ENCODE results near the gene DCP1B. TPM values are rescaled to one million over a fixed set of nuclear protein-coding genes. Genes with fewer than 3 reads are reported as not detected.

The DCP1B gene
- polyA plus RNA-seq, 10 donors = 9.1 to 14.6 (median 12.1) TPM

GRCh38 chr12:2018391-2018790, 14.1 kb upstream of the DCP1B start:
- no peak for DNase-seq

DNA sequence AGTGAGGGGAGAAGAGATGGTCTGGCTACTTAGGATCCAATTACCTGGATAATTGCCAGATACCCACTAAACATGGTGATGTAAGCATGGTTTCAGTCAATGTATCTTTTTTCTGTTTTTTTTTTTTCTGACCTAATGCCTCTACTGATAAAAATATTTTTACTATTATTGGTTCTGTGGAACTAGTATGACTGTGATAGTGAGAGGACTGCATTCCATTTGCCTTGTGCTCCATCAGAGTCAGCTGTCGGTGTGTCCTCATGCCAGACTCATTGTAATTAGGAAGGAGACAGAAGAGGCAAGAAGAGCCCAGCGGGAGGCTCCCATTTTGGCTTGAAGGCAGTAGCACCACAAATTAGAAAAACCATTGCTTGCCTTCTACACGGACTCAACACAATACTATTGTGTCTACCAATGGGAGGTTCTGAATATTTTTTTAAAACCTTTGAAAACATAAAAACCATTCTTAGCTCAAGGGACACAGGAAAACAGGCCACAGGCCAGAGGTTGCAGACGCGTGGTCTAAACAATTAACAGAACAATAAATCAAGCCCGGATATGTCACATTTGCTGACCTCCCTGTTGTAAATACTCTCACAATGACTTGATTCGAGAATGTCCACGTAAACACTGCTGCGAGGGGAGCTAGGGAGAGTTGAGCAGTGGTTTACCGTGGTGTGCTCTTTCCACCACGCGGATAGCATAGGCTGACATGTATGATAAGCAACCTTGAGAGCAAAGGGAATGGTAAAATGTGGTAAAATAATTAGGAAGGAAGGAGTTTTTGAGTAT, 13.5 kb upstream of the DCP1B start:
- peak in 1 of 3 donors; percentile 7 for DNase-seq

DNA sequence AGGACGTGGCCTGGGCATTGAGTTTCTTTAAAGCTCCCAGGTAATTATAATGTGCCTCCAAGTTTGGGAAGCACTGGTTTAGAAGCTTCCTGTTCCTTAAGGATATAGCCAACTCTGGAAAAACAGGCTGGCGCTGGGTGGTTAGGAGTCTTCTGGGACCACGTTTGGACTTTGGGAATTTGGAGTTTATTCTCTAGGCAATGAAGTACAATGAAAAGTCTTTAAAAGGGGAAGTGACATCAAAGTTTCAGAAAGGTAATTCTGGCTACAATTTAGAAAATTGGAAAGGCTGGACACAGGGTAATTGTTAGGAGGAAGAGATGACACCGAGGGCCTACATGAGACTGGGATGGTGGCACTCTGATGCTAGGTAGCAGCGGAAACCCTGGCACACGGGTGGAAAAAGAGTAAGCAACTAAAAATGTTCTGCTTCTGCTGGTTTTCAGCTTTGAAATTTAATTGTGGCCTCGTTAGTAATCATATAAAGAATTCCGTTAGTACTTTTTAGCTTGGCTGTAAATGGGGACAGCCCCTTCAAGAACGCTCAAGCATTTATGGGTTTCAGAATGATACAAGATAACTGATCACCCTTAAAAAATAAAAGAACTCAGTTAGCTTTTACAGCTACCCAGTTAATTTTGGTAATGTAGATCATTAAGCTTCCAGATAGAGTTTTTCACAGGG, 12.7 kb upstream of the DCP1B start:
- DNase-seq = no peak

DNA sequence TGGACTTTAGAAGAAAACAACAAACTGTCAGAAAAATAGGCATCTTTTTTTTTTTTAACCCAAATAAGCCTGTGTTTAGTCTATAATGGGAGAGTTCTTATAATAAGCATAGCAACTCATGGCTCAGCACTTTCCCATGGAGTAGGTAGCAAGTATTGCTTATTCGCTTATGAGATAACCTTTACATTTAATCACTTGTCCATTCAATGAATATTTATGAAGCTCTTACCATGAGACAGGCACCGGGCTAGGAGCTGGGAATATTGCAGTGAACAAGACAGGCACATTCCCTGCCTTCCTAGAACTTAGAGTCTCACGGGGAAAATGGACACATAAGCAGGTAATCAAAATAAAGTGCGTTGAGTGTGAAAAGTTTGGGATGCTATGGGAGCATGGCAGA, 10.0 kb upstream of the DCP1B start:
- DNase-seq = no peak

GRCh38 chr12:2013527-2014223, 9.4 kb upstream of the DCP1B start:
- DNase-seq = no peak

DNA sequence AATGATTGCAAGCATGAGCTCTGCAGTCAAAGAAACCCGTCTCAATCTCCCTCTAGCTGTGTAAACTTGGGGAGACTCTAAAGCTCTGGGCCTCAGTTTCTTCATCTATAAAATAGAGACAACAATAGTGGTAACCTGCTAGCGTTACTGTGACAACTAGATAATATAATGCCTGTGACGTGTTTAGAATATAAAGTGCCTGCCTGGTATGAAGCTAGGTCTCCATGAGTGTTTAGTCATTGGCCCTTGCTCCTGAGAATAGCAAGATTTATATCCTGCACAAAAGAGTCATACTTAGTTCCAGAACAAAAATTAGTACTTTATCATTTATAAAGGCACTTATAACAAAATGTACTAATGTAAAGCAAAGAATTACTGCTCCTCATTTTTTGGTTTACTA, 8.8 kb upstream of the DCP1B start:
- no peak for DNase-seq

DNA sequence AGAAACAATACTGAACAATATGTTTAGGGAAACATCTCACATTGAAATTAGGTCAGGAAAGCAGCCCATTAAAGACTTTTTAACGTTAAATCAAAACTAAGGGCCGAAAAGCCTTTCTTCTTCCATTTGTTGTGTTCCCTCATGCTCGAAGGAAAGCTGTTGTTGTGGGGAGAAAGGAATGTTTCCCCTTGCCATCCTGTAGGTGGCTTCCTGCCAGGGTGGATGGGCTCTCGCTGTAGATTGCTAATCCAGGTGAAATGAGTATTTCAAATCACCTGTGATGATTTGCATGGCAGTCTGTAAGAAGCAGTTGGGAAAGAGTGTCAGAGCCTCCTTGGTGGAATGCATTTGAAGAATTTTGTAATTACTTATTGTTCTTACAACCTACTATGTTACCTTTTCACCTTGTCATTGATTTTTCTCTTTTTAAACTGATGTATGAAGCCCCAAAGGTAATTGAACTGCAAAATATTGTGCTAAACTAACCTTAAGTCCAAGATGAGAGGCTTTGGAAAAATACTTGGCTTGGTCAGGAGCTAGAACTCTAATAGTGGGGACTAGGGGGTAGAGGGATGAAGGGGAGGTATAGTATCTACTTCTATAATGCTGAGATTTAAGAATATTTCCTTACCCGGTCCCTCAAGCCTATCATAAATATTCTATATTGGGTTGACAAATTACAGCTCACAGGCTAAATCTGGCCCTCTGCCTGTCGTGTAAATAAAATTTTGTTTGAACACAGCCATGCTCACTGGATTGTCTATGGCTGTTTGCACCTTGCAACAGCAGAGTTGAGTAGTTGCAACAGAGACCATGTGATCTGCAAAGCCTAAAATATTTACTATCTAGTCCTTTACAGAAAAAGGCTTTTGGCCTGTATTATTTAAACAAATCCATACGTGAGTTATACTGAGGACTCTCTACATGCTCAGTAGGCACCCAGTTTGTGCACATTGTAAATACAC, 7.7 kb upstream of the DCP1B start:
- DNase-seq = no peak

GRCh38 chr12:2009623-2010022, 5.4 kb upstream of the DCP1B start:
- DNase-seq = no peak

- no peak for DNase-seq
These were observed 4.4 kb upstream of the DCP1B start for GRCh38 chr12:2008677-2009076.

GRCh38 chr12:2003676-2004112, 563 bp downstream of the DCP1B start:
- peak in 1 of 3 donors; percentile 7 for DNase-seq

DNA sequence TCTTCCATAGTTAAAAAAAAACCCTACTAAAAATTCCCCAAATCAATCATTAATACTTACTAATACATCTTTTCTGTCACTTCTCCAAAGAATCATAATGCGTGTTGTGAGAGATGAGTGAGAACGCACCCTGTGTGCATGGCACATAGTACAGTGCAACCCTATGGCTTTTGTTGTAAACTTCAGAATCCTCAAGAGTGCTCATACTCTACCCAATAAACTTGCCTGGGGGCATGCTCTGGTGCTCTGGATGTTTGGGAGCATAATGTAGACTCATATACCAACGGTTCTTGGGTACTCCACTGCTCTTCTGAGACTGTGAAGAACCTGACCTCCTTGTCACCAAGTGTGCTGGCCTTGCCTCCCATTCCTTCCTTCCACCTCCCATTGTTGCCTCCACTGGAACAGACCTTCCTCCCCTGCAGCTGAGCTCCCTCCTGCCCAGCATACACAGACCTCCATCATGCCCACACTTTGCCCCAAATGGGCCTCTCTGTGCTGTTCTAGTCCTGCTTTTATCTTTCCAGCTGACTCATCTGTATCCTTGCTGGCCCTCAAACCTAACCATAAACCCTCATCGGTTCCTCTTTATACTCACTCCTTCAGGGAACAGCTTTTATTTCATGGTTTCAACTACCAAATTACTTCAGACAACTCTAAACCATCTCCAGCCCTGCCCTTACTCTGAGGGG, 8.9 kb downstream of the DCP1B start:
- DNase-seq = no peak

GRCh38 chr12:1994429-1995143, 9.7 kb downstream of the DCP1B start:
- DNase-seq = no peak

DNA sequence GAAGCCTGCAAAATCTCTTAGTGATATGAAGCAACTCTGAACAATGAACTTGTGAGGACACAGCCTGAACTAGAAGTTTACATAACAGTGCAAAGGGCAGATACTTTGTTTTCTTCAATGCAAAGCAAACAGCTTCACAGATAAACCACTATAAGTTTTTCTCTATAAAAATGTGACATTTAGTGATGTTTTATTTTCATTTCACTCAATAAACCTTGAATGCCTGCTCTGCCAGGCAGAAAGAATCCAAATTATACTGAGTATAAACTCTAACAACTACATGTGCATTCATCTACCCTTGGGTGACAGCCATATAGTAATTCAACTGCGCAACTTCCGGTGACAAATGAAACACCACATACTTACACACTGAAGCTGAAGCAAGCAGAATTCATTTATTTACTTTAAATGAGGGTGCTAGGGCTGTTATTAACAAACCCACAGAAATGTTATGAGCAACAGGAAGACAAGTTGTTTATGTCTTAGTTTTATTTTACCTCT, 10.3 kb downstream of the DCP1B start:
- no peak for DNase-seq

- DNase-seq = peak in 1 of 3 donors; percentile 59
These were observed 10.9 kb downstream of the DCP1B start for GRCh38 chr12:1993341-1993740.

- no peak for DNase-seq
These were observed 11.5 kb downstream of the DCP1B start for GRCh38 chr12:1992732-1993131.

DNA sequence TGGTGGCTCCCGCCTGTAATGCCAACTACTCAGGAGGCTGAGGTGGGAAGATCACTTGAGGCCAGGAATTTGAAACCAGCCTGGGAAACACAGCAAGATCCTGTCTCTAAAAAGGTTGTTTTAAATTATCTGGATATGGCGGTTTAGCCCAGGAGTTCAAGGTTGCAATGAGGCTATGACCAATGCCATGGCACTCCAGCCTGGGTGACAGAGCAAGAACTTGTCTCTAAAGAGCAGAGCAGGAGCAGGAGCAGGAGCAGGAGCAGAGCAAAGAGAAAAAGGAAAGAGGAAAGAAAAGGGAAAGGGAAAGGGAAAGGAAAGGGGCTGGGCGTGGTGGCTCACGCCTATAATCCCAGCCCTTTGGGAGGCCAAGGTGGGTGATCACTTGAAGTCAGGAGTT, 15.1 kb downstream of the DCP1B start:
- DNase-seq = no peak

DNA sequence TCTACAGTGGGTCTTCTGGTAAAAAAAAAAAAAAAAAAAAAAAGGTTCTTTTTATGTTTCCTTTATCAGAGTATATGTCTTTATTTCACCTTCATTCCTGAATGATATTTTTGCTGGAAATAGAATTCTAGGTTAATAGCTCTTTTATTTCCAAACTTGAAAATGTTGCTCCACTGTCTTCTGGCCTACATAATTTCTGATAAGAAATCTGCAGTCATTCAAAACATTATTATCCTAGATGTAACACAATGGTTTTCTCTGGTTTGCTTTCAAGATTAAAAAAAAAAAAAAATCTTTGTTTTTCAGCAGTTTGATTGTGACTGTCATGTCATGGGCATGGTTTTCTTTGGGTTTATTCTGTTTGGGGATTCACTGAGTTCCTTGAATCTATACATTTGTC, 19.5 kb downstream of the DCP1B start:
- no peak for DNase-seq

DNA sequence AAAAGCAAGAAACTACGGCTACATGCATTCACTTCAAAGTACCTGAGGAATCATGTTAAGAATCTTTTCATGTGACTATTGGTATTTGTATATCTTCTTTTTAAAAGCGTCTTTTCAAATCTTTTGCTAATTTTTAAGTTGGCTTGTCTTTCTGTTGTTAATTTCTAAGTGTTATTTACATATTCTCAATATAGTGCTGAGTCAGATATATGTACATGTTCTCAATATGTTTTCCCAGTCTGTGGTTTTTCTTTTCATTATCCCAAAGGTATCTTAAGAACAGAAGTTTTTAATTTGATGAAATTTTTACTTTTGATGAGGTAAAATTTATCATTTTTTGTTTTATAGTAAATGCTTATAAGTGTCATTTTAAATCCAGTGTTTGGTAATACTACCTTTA, 24.0 kb downstream of the DCP1B start:
- no peak for DNase-seq

- peak in 1 of 3 donors; percentile 24 for DNase-seq
These were observed 26.0 kb downstream of the DCP1B start for GRCh38 chr12:1978078-1978862.

Measured in muscle of back (tissue), 11 donors.